T-helper 1 cell (primary cell): ENCODE measurements around the gene TNFAIP3.
A peak's percentile ranks its signal among the peaks of the same experiment; 100 is the strongest.

ENCODE experiments used
- DNase-seq, 5 donors: peaks; one replicate each; pipeline ENCODE4 v3.0.0-alpha.2; 2012 to 2020

TNFAIP3 gene

DNA sequence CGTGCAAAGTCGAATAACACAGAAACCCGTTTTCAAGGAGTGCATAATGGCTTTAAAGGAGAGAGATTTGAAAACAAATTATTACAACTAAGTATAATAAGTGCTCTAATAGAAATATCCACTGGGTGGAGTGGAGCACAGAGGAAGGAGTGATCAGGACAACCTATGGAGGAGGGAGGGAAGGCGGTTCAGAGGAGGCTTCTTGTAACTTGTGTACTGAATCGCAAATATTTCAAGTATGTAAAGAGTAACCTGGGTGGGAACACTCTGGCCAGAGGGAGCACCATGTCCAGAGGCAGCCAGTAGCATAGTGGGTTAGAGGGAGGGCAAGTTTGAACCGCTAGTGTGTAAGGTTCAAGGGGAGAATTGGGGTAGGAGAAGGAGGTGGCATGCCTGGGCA lies 21.6 kb upstream of the TNFAIP3 start:
- DNase-seq: no peak

DNA sequence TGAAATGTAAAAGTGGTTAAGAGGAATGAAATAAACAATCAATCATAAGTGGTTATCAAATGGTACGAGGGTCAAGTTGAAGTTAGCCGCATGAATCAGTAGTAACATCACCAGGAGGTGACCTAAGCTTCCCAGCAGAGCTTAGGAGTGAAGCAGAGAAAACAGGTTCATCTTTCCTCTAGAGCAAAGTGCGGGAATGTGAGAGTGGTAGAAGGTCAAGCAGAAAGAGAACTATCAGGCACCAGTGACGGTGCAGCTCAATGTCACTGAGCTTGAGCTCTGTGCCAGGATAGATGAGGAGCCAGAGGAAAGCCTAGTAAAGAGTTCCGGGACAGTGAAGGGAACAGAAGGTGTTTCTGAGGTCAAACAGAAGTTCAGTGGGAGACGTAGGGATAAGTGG lies 20.8 kb upstream of the TNFAIP3 start:
- DNase-seq: no peak

DNA sequence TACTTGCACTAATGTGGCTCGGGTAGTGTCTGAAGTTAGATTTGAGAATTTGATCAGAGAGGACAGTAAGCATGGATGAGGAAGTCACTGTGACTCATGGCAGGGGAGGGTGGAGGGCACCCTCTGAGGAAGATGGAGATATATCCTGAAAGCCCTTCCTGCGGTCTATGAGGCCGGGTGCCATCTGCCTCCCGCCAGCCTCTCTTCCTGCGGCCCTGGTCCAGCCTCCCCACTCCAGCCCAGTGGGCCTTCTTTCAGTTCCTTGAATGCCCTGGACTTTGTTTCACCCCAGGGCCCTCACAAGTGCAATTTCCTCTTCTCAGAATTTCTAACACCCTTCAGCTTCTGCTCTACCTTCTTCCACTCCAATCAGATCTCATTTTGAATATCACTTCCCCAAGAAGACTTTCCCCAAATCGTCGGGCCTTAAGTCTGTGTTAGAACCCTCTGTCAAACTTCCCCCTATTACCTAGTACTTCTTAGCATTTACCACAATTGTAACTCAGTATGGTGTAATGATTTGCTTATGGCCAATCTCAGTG lies 20.2 kb upstream of the TNFAIP3 start:
- DNase-seq: no peak

DNA sequence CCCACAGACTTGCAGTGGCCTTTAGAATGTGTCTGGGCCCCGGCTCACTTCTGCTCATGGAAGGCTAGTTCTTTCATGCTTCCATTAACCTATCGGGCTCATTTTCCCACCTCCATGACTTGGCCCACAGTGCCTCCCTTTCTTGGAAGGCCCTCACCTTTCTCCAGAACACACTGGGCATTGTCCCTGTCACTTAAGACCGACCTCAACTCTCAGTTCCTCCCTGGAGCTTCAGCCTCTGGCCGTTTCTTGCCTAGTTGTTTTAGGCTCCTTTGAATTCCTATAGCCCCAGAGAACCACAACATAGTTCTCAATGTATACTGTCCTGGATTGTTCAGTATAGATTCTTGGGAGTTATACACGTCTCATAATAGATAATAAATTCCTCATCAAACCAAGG lies 19.3 kb upstream of the TNFAIP3 start:
- DNase-seq: no peak

DNA sequence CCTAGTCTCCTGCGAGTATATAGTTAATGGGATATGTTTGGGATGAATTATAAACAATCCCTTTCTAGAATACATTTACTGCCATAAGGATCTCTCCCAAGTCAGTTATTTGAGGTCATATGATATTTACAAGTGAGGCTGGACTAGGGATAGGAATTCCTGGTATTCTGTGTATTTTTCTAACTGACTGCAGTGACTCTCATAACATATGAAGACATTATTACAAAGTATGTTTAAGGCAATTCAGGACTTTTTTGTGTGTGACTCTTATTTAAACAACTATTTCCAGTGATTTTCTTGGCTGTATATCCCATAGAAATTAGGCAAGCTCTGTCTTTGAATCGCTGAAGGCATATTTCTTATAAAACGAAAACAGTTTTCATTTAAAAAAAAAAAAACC lies 18.4 kb upstream of the TNFAIP3 start:
- no peak for DNase-seq

DNA sequence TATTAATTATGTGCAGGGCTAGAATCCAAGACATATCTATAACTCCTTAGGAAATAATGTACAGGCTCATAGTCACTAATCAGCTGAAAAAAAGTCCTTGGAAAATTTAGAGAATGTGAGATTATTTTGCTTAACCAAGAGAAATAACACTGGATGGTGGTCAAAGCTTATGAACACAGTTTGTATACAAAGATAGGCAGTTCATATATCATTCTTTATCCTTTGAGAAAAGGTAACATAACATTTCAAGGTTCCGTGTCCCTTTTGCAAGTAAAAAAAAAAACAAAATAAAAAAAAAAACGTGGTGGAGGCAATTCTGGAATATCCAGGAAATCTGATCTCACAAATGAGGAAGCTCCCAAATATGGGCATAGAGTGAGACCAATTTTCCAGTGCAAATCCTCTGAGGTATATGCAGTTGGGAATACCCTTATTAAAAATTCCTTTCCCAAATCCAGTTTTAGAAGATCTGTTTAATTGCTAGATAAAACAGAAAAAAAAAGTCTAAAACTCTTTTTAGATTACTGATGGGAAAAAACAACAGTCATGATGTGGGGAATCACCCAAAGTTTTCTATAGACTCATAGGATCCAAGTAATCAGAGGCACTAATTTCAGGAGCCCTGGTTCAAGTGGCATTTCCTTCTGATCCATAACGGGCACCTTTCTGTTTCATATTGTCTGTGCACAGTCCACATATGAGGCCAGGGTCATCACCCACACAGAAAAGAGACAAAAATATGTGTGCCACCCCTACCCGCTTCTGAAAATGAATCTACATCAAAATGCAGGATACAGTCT lies 17.7 kb upstream of the TNFAIP3 start:
- DNase-seq: peak in 1 of 5 donors; percentile 63

DNA sequence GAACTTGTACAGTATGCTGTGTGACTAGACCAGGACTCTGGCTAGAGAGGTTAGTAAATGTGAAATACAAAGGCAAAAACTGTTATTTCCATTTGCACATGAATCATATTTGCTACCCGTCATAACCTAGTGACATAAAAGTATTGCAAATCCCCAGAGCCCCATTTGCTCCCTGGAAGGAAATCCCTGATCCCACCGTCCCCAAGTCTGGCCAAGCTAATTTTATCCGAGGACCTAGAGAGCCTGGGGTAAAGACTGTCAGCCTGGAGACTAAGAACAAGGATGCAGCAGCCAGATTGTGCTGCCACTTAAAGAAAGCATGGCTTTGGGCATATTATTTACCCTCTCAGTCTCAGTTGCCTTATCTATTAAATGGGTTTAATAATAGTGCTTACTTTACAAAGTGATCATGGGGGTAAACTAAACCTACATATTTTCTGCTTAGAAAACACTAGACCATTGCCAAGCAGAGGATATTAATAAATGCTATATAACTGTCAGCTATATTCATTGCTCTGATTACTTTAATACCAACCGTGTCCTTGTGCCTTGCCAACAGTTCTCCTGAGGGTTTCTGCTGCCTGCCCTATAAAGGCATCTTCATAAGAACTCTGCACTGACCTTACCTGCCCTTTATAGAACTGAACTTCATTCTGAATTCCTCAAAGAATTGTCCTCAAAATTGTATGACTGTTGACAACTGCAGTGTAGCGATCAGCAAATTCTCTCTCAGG lies 16.9 kb upstream of the TNFAIP3 start:
- DNase-seq: no peak

DNA sequence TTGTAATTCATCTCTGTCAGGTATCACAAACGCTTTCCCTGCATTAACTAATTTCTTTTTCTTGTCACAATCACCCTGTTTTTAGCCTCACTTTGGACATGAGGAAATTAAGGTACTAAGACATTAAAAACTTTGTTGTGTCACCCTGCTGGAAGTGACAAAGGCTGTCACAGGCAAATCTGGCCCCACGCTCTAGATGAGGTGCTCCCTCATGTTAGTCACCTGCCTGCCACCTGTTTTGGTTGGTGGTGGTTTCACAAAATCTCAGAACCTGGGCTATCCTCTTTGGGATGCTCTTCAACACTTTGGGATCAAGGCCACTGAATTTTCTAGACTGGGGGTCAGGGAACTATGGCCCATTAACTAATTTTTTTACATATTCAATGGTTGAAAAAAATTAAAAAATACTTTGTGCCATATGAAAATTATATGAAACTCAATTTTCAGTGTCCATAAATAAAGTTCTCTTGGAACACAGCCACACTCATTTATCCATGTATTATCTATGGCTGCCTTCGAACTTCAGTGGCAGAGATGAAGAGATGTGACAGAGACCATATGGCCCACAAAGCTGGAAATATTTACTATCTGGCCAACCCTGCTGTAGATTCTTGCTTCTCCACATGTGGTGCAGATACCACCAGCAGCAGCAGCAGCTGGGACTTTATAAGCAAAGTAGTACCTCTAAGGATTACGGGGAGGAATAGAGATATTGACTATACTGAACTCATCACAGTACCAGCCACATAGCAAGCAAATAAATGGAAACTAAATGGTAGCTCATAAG lies 16.1 kb upstream of the TNFAIP3 start:
- DNase-seq: no peak

DNA sequence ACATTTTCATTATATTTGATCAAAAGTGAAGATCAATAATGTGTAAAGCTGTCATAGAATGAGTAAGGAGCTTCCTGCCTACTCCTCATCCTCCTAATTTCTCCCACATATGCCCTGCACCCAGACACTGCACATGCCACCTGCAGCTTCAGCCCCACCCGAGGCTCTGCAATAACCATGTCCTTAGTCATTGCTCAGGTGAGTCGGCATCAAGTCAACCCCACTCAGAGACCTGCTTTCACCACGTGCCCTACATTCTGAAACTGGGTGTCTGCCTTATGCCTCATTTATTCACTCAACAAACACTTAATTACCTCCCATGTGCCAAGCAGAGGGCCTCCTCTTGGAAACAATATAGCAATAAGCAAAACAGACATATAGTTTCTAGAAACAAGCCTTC lies 15.4 kb upstream of the TNFAIP3 start:
- DNase-seq: no peak

DNA sequence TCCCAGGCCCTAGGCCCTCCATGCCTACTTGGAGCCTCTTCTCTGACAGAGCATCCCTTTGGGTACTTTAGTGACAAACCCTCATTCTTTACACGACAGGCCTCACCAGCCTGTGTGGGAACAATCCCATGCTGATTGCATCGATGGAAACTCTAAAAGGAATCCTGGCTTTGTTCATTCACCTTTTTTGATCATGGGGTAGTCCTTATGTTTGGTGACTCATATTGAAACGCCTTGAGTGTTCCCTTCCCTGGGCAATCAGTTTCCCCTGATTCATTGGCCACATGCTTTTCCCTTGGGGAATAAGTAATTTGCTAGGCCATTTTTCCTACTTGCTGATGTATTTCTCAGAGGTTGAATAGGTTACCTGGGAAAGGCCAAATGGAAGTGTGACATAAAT lies 14.7 kb upstream of the TNFAIP3 start:
- DNase-seq: no peak

DNA sequence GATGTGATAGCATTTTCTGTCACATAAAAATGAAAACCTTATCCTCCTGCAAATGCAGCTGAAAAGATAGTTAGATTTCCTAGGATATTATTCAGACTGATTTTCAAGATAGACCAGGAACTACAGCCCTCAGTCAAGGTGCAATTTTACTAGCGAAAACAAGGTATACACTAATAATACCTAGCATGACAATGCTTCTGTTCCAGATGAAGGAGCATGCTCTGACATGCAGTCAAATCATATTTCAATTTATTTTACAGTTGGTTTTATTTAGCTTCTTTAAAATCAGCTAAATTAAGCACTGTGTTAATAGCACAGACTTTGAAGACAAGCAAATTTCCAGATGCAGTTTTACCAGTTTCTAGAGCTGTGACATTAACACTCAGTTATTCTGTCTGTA lies 14.2 kb upstream of the TNFAIP3 start:
- no peak for DNase-seq

DNA sequence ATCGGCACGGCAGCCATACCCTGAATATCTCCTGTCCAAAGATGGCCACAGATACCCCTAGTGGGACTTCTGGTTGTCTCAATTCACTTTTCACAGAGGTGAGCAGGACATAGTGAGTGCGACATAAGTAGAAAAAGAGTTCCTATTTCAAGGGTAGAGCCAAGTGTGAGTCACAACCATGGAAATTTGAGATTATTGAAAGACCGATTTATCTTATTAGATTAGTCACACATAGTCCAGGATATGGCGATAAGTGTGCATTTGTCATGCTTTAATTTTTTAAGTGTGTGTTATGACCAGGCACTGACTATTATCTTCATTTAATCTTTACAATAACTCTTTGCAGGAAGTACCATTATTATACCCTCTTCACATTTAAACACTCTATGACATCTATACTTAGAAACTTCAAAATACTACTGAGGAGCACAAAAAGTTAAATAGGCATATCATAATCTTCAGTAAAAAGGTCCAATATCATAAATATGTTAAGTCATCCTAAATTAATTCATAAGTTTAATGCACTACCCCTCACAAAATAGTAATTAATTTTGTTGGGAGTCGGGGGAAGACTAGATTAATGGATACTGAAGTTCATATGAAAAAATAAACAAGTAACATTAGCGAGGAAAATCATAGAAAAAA lies 13.4 kb upstream of the TNFAIP3 start:
- DNase-seq: no peak

DNA sequence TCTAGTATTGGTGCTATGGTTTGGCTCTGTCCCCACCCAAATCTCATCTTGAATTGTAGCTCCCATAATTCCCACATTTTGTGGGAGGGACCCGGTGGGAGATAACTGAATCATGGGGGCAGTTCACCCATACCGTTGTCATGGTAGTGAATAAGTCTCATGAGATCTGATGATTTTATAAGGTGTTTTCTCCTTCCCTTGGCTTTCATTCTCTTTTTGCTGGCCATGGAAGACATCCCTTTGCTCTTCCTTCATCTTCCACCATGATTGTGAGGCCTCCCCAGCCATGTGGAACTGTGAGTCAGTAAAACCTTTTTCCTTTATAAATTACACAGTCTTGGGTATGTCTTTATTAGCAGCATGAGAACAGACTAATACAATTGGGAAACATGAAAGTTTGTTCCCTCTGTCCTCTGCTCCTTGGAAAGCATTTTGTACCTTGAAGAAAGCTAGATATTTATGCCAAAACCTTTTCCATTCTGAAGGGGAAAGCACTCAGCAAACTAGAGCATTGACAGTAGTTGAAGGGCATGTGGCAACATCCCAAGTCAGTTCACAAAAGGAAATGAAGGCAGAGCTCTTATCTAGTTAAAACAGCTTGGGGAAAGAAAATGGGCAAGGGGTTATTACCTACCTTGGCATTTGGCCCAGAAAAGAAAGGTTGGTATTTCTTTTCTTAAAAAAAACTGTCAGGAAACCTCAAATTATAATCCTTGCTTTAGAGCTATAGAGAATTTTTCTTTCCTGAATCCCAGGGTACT lies 10.7 kb upstream of the TNFAIP3 start:
- DNase-seq: no peak

DNA sequence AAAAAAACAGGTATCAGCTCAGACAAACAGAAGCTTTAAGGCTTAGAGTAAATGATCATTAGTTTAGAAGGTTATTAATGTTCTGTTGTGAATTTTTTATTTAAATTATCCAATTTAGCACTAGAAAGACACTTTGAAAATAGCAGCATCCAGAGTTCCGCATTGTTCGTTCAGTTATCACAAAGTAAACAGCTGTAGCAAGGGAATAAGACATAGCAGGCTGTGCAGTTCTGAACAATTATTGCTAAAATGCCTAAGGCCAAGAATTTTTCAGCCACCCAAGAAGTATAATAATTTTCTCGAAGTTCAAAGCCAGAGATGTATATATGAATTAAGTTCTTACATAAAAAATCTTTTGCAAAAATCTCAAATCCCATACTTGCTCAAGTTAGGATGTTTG lies 8.0 kb upstream of the TNFAIP3 start:
- DNase-seq: no peak

DNA sequence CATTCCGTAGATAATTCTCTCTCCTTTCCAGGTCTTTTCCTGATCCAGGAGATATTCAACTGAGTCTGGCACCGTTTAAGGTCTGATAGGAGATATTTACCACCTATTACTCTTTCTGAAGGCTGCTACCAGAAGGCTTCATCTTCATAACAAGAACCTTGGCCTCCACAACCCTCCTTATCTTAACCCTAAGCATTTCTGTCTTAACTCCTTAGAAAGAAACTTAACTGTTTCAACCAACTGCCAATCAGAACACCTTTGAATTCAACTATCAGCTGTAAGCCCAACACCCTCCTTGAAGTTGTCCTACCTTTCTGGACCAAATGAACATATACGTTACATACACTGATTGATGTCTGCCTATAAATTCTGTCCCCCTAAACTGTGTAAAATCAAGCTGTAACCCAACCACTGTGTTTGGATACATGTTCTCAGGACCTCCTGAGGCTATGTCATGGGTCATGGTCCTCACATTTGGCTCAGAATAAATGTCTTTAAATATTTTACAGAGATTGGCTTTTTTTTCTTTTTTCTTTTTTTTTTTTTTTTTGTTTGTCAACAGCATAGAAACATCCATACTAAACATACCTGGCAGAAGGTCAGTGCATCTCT lies 6.6 kb upstream of the TNFAIP3 start:
- no peak for DNase-seq

DNA sequence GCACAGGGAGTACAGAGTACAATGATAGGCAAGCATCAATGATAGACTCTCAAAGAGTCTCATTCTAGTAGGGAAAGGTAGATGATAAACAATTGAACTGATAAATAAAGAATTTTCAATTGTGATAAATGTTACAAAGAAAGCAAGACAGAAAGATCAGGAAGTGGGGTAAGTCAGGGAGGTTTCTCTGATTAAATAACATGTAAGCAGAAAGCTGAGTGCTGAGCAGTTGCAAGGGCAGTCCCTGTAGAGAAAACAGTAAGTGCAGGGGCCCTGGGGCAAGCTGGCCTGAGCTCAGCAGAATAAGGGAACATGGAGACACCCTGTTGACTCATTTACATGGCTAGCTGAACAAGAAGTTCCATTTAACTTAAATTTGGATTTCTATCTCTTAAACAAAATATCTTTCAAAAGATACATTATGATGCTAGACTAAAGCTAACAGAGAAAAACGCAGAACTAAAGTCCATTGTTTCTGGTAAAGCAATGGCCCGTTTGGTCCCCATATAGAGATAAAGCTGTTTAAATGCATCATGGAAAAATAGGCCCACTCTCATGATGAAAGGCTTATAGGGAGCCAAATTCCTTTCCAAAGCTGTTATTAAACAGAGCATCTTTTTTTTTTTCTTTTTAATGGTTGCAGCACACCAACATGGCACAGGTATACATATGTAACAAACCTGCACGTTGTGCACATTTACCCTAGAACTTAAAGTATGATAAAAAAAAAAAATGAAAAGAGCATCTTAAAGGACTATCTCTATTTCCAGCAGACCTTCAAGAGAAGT lies 5.3 kb upstream of the TNFAIP3 start:
- DNase-seq: no peak

DNA sequence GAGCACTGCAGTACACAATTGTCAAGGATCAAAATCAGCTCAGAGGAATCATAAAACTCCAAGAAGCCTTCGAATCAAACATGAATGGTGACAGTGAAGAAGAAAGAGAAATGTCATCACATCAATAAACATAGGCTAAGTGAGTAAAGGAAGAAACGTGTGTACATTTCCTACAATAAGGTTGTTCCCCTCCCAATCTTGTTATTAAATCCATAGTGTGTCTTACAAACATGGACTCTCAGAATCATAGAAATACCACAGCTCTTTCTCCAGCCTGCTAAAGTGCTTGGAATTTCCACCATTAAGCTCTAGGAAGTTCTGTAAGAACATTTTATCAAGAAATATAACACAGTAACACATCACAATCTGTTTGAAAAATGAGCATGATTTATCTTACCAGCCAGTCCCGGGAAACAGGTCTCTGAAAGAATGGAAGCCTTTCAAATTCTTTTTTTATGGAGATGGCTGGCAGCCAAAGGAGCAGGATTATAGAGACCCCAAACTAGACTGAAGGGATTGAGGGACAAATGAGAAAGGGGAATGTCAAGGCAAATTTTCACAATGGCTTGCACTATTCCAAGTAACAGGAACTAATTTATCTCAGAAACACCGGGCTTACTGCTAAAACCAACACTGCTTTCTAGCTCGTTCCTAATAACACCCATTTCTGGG lies 4.5 kb upstream of the TNFAIP3 start:
- DNase-seq: no peak

DNA sequence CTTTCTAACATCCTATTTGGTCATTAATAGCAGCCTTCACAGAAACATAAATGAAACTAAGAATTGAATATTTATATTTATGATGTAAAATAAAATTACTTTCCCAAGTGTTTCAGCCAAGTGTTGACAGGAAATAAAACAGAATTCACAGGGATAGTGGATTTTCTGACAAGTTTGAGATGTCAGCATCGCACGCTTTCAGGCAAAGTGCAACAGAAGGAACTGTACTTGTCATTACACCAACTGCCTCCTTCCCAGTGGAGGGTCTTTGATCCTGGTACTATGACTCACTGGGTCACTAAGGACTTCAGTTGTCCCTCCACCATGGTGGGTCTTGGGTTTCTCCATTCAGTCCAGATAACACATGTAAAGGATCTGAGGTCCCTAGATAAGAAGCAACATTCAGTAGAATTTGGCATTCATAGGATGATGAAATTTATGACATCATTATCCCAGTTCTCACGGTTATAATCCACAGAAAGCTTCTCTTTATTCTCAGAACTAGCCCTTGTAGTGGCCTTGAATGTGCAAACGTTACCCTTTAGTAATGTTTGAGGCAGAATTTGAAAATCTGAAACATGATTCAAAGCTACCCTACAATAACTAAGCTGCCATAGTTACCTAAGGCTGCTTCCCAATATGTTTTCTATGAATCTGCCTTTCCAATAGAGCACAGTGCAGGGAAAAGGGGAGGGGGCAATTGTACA lies 3.8 kb upstream of the TNFAIP3 start:
- DNase-seq: no peak

DNA sequence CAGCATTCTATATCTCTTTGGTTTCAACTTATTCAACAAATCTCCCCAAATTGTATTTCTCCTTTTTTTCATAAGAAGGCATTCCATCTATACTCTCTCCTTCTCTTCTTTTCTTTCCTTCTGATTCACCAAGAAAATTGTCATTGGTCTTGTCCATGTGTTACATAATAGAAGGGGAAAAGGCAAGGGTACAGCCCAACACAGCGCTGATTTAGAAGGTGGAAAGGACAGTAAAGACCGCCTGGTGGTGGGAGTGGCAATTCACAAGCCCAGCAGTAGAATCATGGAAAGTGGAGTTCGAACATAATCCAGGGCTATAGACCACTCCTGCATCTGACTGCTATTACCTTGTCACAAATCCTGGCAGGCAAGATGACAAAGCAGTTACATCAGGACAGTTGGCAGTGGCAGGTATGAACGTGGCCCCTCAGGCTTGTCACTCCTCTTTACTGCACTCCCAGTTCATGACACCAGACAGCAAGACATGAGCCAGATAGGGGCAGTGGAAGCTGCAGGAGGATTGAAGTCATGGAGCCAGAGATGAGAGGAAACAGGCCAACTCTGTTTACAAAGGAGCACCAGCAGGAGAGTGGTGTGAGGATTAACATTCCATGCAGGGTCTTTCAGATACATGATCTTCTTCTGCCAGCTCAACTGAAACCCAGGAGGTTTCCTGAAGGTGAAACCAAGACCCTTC lies 2.1 kb upstream of the TNFAIP3 start:
- no peak for DNase-seq
